Retinal pigment epithelial cell (primary cell): ENCODE measurements around the gene ABCC1.
A peak's percentile ranks its signal among the peaks of the same experiment; 100 is the strongest.

Experiments used
- DNase-seq: peaks from one replicate; pipeline ENCODE4 v3.0.0-alpha.2; 2010; ENCODE audit warnings: low read depth
- H3K4me3 ChIP-seq: 2 replicates; pipeline ENCODE4 v1.5.1; 2011; ENCODE audit warnings: mild to moderate bottlenecking, low read length, control low read depth, moderate library complexity
- CTCF ChIP-seq: conservative IDR thresholded peaks from 2 replicates; pipeline ENCODE4 v1.5.1; 2011; ENCODE audit warnings: low read depth, low read length, control low read depth, inconsistent platforms

The ABCC1 gene

GRCh38 chr16:15993946-15994665, 44.7 kb downstream of the ABCC1 start:
- no peak overlapping the region for H3K4me3 ChIP-seq
- DNase-seq = no peak
- TF ChIP-seq CTCF = no peak

GRCh38 chr16:15996432-15997109, 47.2 kb downstream of the ABCC1 start:
- TF ChIP-seq CTCF = peak; percentile 13
- DNase-seq = no peak
- H3K4me3 ChIP-seq = no peak overlapping the region

- DNase-seq = no peak
- H3K4me3 ChIP-seq = no peak overlapping the region
- TF ChIP-seq CTCF = no peak
Observed at GRCh38 chr16:16000685-16001084, 51.3 kb downstream of the ABCC1 start.

- H3K4me3 ChIP-seq = no peak overlapping the region
- no peak for TF ChIP-seq CTCF
- no peak for DNase-seq
Observed at GRCh38 chr16:16001596-16002255, 52.3 kb downstream of the ABCC1 start.

- no peak for DNase-seq
- TF ChIP-seq CTCF = no peak
- H3K4me3 ChIP-seq = no peak overlapping the region
Observed at GRCh38 chr16:16003719-16004313, 54.4 kb downstream of the ABCC1 start.

GRCh38 chr16:16004314-16004749, 54.9 kb downstream of the ABCC1 start:
- no peak overlapping the region for H3K4me3 ChIP-seq
- peak; percentile 86 for DNase-seq
- TF ChIP-seq CTCF = no peak
